ENCODE results near the gene AVPR1B. TPM values are rescaled to one million over a fixed set of nuclear protein-coding genes. Genes with fewer than 3 reads are reported as not detected.
A peak's percentile ranks its signal among the peaks of the same experiment; 100 is the strongest.

Gene AVPR1B, protein sequence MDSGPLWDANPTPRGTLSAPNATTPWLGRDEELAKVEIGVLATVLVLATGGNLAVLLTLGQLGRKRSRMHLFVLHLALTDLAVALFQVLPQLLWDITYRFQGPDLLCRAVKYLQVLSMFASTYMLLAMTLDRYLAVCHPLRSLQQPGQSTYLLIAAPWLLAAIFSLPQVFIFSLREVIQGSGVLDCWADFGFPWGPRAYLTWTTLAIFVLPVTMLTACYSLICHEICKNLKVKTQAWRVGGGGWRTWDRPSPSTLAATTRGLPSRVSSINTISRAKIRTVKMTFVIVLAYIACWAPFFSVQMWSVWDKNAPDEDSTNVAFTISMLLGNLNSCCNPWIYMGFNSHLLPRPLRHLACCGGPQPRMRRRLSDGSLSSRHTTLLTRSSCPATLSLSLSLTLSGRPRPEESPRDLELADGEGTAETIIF
- not detected for total RNA-seq

- Mint-ChIP-seq H3K27me3 (peaks cover 57% of the 10 kb centered on the region), H3K9me3 (peaks cover 17% of the 10 kb centered on the region), H3K4me3 (peak within 1 kb of the TSS; percentile 54), H3K27ac (no peak within 1 kb of the TSS), H3K4me1 (peaks cover 8% of the 10 kb centered on the region), H3K36me3 (peaks cover 2% of the 10 kb centered on the region)
- DNase-seq = peak; percentile 38
These were observed at the start of gene AVPR1B for GRCh38 chr1:206117151-206117948. Gene AVPR1B (minus strand): TSS chr1:206117388. CDS start chr1:206116890, 498 bp downstream.

- Mint-ChIP-seq H3K9me3 (no peaks in the 10 kb centered on the region), H3K27me3 (peaks cover 8% of the 10 kb centered on the region), H3K27ac (no peak overlapping the region), H3K4me1 (peaks cover 3% of the 10 kb centered on the region), H3K36me3 (no peaks in the 10 kb centered on the region), H3K4me3 (no peak overlapping the region)
- no peak for DNase-seq
These were observed 28.6 kb upstream of the AVPR1B start for GRCh38 chr1:206145771-206146290.

DNA sequence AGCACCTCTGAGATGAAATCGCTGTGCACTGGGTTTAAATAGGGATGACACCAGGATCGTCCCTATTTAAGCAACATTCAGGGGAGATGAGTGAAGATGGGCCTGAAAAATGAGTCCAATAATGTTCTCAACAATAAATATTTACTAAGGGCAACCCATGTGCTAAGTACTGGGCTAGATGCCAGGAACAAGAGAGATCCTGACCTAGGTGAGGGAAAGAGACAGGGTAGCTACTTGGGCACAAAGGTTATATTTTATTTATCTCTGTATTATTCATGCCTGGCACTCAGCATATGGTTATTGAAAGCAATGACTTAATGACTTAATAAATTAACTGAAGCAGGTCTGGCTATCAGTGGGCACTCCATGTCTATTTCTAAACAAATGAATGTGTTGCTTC is 27.4 kb upstream of the AVPR1B start:
- Mint-ChIP-seq H3K27me3 (peaks cover 8% of the 10 kb centered on the region), H3K27ac (no peak overlapping the region), H3K4me3 (no peak overlapping the region), H3K9me3 (no peaks in the 10 kb centered on the region), H3K4me1 (peaks cover 3% of the 10 kb centered on the region), H3K36me3 (no peaks in the 10 kb centered on the region)
- DNase-seq = no peak

DNA sequence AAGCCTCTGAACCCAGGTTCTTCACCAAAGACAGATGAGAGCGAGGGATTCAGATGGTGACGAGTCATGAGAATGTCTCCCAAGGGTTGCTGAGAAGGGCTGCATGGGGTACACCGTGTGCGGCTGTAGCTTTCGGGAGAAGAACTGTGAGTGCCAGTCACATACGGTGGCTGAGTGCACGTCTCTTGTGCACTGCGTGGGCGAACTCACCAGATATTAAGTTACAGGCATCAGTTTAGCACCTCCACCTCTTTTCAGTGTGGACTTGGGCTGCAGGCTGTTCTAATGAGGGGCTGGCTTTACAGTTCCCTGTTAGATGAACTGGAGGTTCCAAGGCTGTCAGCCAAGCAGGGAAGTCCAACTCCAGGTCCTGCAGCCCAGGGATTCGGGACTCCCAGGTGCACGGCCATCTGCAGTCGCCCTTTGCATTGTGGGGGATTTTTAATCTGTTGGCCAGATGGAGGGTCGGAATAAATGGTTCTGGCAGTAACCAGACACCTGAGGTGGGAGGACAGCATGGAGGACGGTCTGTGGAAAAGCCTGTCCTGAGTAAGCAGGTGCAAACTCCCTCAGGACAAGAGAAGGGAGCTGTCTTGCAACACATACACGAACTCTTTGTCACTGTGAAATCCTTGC is 26.5 kb upstream of the AVPR1B start:
- DNase-seq = no peak
- Mint-ChIP-seq H3K9me3 (no peaks in the 10 kb centered on the region), H3K4me3 (no peak overlapping the region), H3K4me1 (peaks cover 3% of the 10 kb centered on the region), H3K27ac (no peak overlapping the region), H3K27me3 (peaks cover 8% of the 10 kb centered on the region), H3K36me3 (no peaks in the 10 kb centered on the region)

DNA sequence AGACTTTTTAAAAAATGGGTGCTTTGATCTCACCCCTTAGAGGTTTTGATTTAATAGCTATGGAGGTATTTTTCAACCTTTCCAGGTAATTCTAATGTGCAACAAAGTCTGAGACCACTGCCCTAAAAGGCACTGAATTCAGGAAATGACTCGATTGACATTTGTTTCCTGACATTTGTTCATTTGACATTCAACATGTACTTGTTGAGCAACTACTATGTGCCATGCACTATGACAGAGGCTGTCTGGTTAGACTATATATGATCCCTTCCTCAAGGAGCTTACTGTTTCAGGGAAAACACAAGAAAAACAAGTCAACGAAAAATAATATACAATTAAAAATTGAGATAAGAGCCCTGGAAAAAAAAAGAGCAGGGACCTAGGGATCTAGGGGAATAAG is 25.6 kb upstream of the AVPR1B start:
- no peaks in the 10 kb centered on the region for H3K36me3 Mint-ChIP-seq
- no peak for DNase-seq
- peaks cover 8% of the 10 kb centered on the region for H3K27me3 Mint-ChIP-seq
- no peak overlapping the region for H3K4me3 Mint-ChIP-seq
- no peak overlapping the region for H3K27ac Mint-ChIP-seq
- H3K9me3 Mint-ChIP-seq = no peaks in the 10 kb centered on the region
- H3K4me1 Mint-ChIP-seq = peaks cover 3% of the 10 kb centered on the region

DNA sequence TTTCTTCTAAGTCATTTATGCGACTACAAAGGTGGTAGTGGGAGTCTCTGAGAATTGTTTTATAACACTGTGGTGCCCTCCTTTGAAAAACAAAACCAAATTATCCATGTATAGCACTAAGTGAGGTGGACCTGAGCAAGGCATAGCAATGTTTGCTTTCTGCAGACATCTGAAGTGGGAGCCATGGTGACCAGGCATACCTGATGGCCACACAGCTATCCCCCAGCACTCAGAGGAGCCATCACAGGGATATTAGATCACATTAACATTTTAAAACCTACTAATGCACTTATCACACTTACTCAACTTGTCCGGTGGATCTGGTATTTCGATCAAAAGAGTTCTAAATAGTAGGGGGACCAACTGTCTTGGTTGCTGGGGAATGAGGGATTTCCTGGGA is 24.8 kb upstream of the AVPR1B start:
- H3K4me3 Mint-ChIP-seq = no peak overlapping the region
- no peak overlapping the region for H3K27ac Mint-ChIP-seq
- no peaks in the 10 kb centered on the region for H3K36me3 Mint-ChIP-seq
- H3K9me3 Mint-ChIP-seq = no peaks in the 10 kb centered on the region
- no peak for DNase-seq
- peaks cover 8% of the 10 kb centered on the region for H3K27me3 Mint-ChIP-seq
- peaks cover 3% of the 10 kb centered on the region for H3K4me1 Mint-ChIP-seq

DNA sequence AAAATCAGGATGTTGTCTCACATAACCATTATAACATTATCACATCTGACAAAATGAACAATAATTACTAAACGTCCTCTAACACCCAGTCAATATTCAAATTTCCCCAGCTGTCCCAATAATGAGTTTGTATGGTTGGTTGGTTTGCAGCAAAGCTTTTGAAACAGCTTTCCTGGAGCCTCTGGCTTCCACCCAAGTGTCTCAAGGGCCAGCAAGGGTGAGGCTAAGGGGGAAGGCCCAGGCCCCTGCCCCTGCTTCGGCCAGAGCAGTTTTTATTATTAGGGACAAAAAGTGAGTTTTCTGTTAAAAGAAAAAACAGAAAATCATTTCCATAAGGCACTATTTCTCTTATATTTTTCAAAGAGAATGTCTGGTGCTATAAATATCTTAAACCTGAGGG is 19.1 kb upstream of the AVPR1B start:
- Mint-ChIP-seq H3K27ac (no peak overlapping the region), H3K27me3 (peaks cover 13% of the 10 kb centered on the region), H3K4me3 (no peak overlapping the region), H3K4me1 (no peaks in the 10 kb centered on the region), H3K36me3 (no peaks in the 10 kb centered on the region), H3K9me3 (no peaks in the 10 kb centered on the region)
- DNase-seq = no peak

DNA sequence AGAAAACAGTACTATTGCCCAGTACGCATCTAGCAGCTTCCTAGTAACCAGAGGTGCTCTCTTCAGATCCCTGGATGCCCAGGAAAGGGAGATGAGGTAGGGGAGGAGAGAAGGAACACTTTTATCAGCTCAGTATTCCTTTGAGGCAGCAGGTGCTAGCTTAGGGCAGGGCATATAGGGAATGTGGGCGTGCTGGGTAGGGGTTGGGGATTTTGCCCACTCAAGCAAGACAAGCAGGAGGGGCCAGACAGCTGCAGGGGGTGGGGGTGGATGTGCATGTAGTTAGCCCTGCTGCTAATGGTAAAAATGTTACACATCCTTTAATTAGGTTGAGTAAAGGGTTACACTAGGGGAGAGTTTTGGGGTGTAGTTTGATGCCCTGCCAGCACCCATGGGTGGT is 18.1 kb upstream of the AVPR1B start:
- DNase-seq = no peak
- Mint-ChIP-seq H3K4me1 (no peaks in the 10 kb centered on the region), H3K27me3 (peaks cover 13% of the 10 kb centered on the region), H3K4me3 (no peak overlapping the region), H3K9me3 (no peaks in the 10 kb centered on the region), H3K27ac (no peak overlapping the region), H3K36me3 (no peaks in the 10 kb centered on the region)

DNA sequence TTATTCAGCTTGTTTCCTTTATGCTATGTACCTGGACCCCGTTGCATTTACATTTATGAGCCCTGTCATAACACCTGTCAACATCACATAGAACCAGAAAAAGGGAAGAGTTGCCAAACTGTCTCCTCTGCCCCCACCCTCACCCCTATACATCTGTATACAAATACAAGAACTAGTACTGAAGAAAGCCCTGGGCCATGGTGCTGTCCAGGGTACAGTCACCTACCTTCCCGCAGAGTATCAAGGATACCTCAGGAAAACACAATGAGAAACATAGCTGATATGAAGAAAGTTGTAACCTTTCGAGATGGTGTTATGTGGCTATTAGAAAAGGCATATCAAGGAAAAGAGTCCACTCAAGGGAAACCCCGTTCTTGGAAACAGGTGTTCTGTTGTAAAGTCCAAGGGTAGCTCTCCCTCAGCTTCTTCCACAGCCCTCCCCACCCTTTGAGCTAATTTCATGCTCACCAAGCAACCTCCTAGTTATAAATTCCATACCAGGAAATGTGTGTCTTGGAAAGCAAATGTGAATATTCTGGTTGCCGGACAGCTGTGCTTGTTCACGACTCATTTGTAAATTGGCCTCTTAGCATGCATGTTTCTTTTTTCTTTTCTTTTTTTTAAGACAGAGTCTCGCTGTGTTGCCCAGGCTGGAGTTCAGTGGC is 16.7 kb upstream of the AVPR1B start:
- H3K9me3 Mint-ChIP-seq = no peaks in the 10 kb centered on the region
- no peak overlapping the region for H3K27ac Mint-ChIP-seq
- no peak overlapping the region for H3K4me3 Mint-ChIP-seq
- peaks cover 13% of the 10 kb centered on the region for H3K27me3 Mint-ChIP-seq
- H3K4me1 Mint-ChIP-seq = no peaks in the 10 kb centered on the region
- H3K36me3 Mint-ChIP-seq = no peaks in the 10 kb centered on the region
- no peak for DNase-seq

GRCh38 chr1:206131037-206131436 is 13.8 kb upstream of the AVPR1B start:
- no peak for DNase-seq
- no peaks in the 10 kb centered on the region for H3K9me3 Mint-ChIP-seq
- H3K27ac Mint-ChIP-seq = no peak overlapping the region
- H3K27me3 Mint-ChIP-seq = peaks cover 24% of the 10 kb centered on the region
- H3K4me3 Mint-ChIP-seq = no peak overlapping the region
- H3K4me1 Mint-ChIP-seq = no peaks in the 10 kb centered on the region
- no peaks in the 10 kb centered on the region for H3K36me3 Mint-ChIP-seq

- no peak overlapping the region for H3K27ac Mint-ChIP-seq
- no peaks in the 10 kb centered on the region for H3K9me3 Mint-ChIP-seq
- DNase-seq = no peak
- H3K36me3 Mint-ChIP-seq = no peaks in the 10 kb centered on the region
- H3K4me1 Mint-ChIP-seq = no peaks in the 10 kb centered on the region
- H3K4me3 Mint-ChIP-seq = no peak overlapping the region
- H3K27me3 Mint-ChIP-seq = peaks cover 25% of the 10 kb centered on the region
These were observed 11.0 kb upstream of the AVPR1B start for GRCh38 chr1:206128196-206128595.

DNA sequence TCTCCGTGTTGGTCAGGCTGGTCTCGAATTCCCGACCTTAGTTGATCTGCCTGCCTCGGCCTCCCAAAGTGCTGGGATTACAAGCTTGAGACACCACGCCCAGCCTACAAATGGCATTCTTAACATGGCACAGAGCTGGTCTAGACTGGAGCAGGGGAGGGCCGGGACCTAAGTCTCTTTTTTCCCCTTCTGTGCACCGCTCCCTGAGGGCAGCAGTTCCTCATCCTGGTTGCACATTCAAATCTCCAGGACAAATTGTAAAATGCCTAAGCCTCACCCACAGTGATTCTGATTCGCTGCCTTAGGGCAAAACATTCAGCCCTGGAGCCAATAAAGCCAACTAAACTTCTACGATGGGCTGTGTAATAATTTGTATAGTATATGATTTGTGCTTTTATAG is 10.1 kb upstream of the AVPR1B start:
- Mint-ChIP-seq H3K4me1 (no peaks in the 10 kb centered on the region), H3K36me3 (no peaks in the 10 kb centered on the region), H3K9me3 (peaks cover under 1% of the 10 kb centered on the region), H3K27ac (no peak overlapping the region), H3K27me3 (peaks cover 25% of the 10 kb centered on the region), H3K4me3 (no peak overlapping the region)
- DNase-seq = no peak

DNA sequence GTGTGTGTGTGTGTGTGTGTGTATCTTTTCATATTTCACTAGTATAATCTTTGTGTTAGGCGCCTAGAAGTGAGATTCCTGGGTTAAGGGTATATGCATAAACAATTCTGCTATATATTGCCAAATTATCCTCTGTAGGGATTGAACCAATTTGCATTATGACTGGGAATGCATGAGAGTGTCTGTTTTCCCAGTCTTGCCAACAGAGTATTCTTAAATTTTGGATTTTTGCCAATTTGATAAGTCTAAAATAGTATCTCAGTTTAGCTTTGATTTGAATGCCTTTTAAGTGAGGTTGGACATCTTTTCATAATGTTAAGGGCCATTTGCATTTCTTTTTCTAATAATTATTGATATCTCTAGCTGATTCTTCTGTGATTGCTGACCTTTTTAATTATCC is 8.2 kb upstream of the AVPR1B start:
- no peak overlapping the region for H3K4me3 Mint-ChIP-seq
- H3K27me3 Mint-ChIP-seq = peaks cover 33% of the 10 kb centered on the region
- DNase-seq = no peak
- H3K27ac Mint-ChIP-seq = no peak overlapping the region
- peaks cover 14% of the 10 kb centered on the region for H3K9me3 Mint-ChIP-seq
- peaks cover 2% of the 10 kb centered on the region for H3K36me3 Mint-ChIP-seq
- H3K4me1 Mint-ChIP-seq = no peaks in the 10 kb centered on the region

DNA sequence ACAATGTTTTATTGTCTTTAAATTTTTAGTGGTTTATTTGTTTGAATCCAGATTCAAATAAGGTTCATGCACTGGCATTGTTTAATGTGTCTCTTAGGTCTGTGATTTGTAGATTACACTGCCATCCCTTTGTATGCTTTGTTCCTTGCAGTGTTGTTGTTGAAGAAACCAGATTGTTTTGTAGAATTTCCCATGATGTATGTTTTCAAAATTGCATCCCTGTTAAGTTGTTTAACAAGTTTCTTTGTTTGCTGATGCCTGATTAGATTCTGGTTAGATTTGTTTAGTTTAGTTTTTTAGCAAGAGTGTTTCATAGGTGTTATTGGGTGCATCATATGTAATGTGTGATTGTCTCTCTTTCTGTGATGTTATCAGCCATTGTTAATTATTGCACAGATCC is 5.5 kb upstream of the AVPR1B start:
- Mint-ChIP-seq H3K9me3 (peaks cover 17% of the 10 kb centered on the region), H3K36me3 (peaks cover 2% of the 10 kb centered on the region), H3K4me3 (no peak overlapping the region), H3K27me3 (peaks cover 49% of the 10 kb centered on the region), H3K27ac (no peak overlapping the region), H3K4me1 (peaks cover 2% of the 10 kb centered on the region)
- DNase-seq = no peak

DNA sequence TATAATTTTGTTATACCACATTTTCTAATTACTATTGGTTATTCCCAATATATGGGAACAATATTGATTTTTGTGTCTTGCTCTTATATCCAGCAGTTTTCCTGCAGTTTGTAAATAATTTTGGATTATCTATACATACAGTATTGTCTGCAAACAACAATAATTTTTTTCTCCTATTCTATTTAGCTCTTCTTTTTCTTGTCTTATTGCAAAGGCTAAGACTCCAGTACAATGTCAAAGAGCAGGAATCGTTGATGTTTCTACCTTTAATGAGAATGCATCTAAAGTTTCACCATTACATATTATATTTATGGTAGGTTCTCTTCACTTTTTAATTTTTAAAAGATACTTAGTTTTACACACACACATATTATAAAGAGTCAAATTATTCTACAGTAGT is 4.1 kb upstream of the AVPR1B start:
- DNase-seq = no peak
- Mint-ChIP-seq H3K27me3 (peaks cover 55% of the 10 kb centered on the region), H3K27ac (no peak overlapping the region), H3K36me3 (peaks cover 2% of the 10 kb centered on the region), H3K4me3 (no peak overlapping the region), H3K9me3 (peaks cover 17% of the 10 kb centered on the region), H3K4me1 (peaks cover 8% of the 10 kb centered on the region)
